ENCODE data around the gene FAM32A. TPM values are rescaled to one million over a fixed set of nuclear protein-coding genes. Genes with fewer than 3 reads are reported as not detected.

The FAM32A gene
- total and polyA plus RNA-seq, 10 donors = 45.8 to 105 (median 74.5) TPM

DNA sequence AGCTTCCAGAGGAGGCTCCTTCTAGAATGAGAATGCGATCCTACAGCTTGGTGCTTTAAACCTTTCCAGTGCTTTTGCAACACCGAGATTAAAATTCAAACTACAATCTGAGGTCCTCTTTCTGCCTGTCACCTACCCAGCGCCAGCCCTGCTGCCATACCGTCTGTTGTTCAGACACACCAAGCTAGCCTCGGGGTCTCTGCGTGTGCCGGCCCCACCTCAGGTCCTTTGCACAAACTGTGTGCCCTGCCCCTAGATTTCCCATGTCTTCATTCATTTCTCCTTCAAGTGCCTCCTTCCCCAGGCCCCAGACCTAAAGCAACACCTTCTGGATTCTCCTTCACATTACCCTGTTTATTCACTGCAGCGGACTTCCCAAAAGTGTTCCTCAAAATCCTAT, 30.7 kb upstream of the FAM32A start:
- H3K36me3 ChIP-seq = peaks cover 0 to 90% (median 53%) of the 10 kb centered on the region in 6 donors
- no peak overlapping the region for H3K4me3 ChIP-seq
- H3K9me3 ChIP-seq = no peaks in the 10 kb centered on the region
- intact Hi-C loops (cut with DNase I; ENCODE audit: low total_unique reads) = no loop called here
- H3K27ac ChIP-seq = peak overlapping the region in 3 of 8 donors; percentile 30 to 61 (median 39)
- H3K27me3 ChIP-seq (replicated peaks in 1 of 7) = no peaks in the 10 kb centered on the region
- no peak for TF ChIP-seq POLR2A (IDR thresholded peaks at IDR 0.05)
- TF ChIP-seq POLR2AphosphoS5 (IDR thresholded peaks at IDR 0.05) = peak in 1 of 3 donors; percentile 13
- TF ChIP-seq CTCF (IDR thresholded peaks at IDR 0.05 in 8 of 11, conservative IDR thresholded peaks at IDR 0.05 in 3 of 11) = no peak
- WGBS, 5 donors = 91 to 96% (median 94%) methylated on average over 8 of the region's 8 CpGs
- no peak for DNase-seq
- H3K4me1 ChIP-seq = peaks cover 6 to 61% (median 33%) of the 10 kb centered on the region in 6 donors

DNA sequence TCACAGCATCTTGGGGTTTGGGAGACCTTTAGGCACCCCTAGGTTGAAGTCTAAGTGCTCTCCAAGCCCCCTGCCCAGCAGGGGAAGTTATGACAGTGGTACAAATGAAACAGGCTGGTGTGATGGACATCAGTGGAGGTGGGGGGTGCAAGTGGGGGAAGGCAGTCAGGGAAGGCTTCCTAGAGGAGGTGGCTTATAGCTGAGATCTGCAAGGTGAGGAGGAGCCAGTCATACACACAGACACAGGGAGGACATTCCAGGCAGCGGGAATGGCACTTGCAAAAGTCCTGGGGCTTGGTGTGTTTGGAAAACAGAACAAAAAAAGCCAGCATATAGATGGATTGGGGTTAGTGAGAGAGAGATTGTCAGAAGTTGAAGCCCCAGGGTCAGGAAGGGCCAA, 30.1 kb upstream of the FAM32A start:
- Histone ChIP-seq H3K27ac (peak overlapping the region in 4 of 8 donors; percentile 15 to 61 (median 34)), H3K4me1 (peaks cover 3 to 55% (median 27%) of the 10 kb centered on the region in 6 donors), H3K9me3 (no peaks in the 10 kb centered on the region), H3K27me3 (replicated peaks in 1 of 7) (no peaks in the 10 kb centered on the region), H3K36me3 (peaks cover 0 to 85% (median 52%) of the 10 kb centered on the region in 6 donors), H3K4me3 (no peak overlapping the region)
- intact Hi-C loops (cut with DNase I; ENCODE audit: low total_unique reads) = no loop called here
- no peak for DNase-seq
- no peak for TF ChIP-seq CTCF (IDR thresholded peaks at IDR 0.05 in 8 of 11, conservative IDR thresholded peaks at IDR 0.05 in 3 of 11)
- 90 to 100% (median 96%) methylated on average over 1 of the region's 1 CpG for WGBS, 5 donors

- Histone ChIP-seq H3K27me3 (replicated peaks in 1 of 7) (no peaks in the 10 kb centered on the region), H3K4me3 (no peak overlapping the region), H3K4me1 (peaks cover 0 to 43% (median 13%) of the 10 kb centered on the region in 6 donors), H3K36me3 (peaks cover 0 to 67% (median 47%) of the 10 kb centered on the region in 6 donors), H3K9me3 (no peaks in the 10 kb centered on the region), H3K27ac (peak overlapping the region in 1 of 8 donors; percentile 30)
- DNase-seq = no peak
- TF ChIP-seq POLR2AphosphoS5 (IDR thresholded peaks at IDR 0.05) = no peak
- no peak for TF ChIP-seq CTCF (IDR thresholded peaks at IDR 0.05 in 8 of 11, conservative IDR thresholded peaks at IDR 0.05 in 3 of 11)
- no peak for TF ChIP-seq POLR2A (IDR thresholded peaks at IDR 0.05)
- intact Hi-C loops (cut with DNase I; ENCODE audit: low total_unique reads) = no loop called here
- 55 to 84% (median 71%) methylated on average over 6 of the region's 6 CpGs for WGBS, 5 donors
Measured at GRCh38 chr19:16156904-16157303, 28.3 kb upstream of the FAM32A start.

- Histone ChIP-seq H3K4me3 (no peak overlapping the region), H3K4me1 (peaks cover 0 to 43% (median 13%) of the 10 kb centered on the region in 6 donors), H3K36me3 (peaks cover 0 to 60% (median 41%) of the 10 kb centered on the region in 6 donors), H3K27me3 (replicated peaks in 1 of 7) (no peaks in the 10 kb centered on the region), H3K27ac (no peak overlapping the region), H3K9me3 (no peaks in the 10 kb centered on the region)
- TF ChIP-seq POLR2AphosphoS5 (IDR thresholded peaks at IDR 0.05) = peak in 2 of 3 donors; percentile 7 to 37
- no peak for TF ChIP-seq POLR2A (IDR thresholded peaks at IDR 0.05)
- intact Hi-C loops (cut with DNase I; ENCODE audit: low total_unique reads) = no loop called here
- WGBS, 5 donors = 91 to 94% (median 91%) methylated on average over 7 to 10 of the region's 10 CpGs
- no peak for DNase-seq
Measured at GRCh38 chr19:16157601-16158000, 27.6 kb upstream of the FAM32A start.

DNA sequence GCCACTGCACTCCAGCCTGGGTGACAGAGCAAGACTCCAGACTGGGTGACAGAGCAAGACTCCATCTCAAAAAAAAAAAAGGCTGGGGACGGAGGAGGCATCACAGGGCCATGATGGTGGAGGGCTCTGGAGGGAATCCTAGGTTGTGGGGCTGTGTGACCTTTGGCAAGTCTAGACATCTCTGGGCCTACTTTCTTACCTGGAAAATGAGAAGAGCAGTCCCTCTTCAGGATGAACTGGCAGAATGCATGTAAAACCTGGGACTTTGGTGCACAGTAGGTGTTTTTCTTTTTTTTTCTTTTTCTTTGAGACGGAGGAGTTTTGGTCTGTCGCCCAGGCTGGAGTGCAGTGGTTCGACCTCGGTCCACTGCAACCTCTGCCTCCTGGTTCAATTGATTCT, 25.6 kb upstream of the FAM32A start:
- TF ChIP-seq POLR2A (IDR thresholded peaks at IDR 0.05) (no peak), POLR2AphosphoS5 (IDR thresholded peaks at IDR 0.05) (no peak), CTCF (IDR thresholded peaks at IDR 0.05 in 8 of 11, conservative IDR thresholded peaks at IDR 0.05 in 3 of 11) (no peak)
- Histone ChIP-seq H3K9me3 (no peaks in the 10 kb centered on the region), H3K36me3 (peaks cover 0 to 40% (median 23%) of the 10 kb centered on the region in 6 donors), H3K4me3 (no peak overlapping the region), H3K27me3 (replicated peaks in 1 of 7) (no peaks in the 10 kb centered on the region), H3K4me1 (peaks cover 0 to 25% (median 12%) of the 10 kb centered on the region in 6 donors), H3K27ac (no peak overlapping the region)
- WGBS, 5 donors = 87 to 95% (median 92%) methylated on average over 5 of the region's 5 CpGs
- intact Hi-C loops (cut with DNase I; ENCODE audit: low total_unique reads) = no loop called here
- DNase-seq = no peak

Measured in spleen (tissue), 11 donors.